Measurements from ENCODE around the gene PAK2.

GRCh38 chr3:196749125-196749524, 9.5 kb downstream of the PAK2 start:
- TF ChIP-seq CTCF (IDR thresholded peaks at IDR 0.05) (no peak), POLR2A (IDR thresholded peaks at IDR 0.05) (no peak)
